Stomach smooth muscle (tissue), 2 donors: ENCODE results near the gene INPP4A.

Experiments
- H3K27ac ChIP-seq: one replicate; pipeline ENCODE4 v1.7.0; 2013; ENCODE audit warnings: mild to moderate bottlenecking, low read length, inconsistent platforms
- H3K27me3 ChIP-seq, 2 donors: one replicate each; pipeline ENCODE4 v1.7.0; 2013; ENCODE audit warnings: low read length in 2 of 2; ENCODE audit not compliant: insufficient read depth in 2 of 2, control insufficient read depth in 1 of 2
- H3K36me3 ChIP-seq, 2 donors: one replicate each; pipeline ENCODE4 v1.7.0; 2013; ENCODE audit warnings: low read length in 2 of 2; ENCODE audit not compliant: control insufficient read depth in 2 of 2, insufficient read depth in 2 of 2
- H3K4me1 ChIP-seq: one replicate; pipeline ENCODE4 v1.7.0; 2013; ENCODE audit warnings: low read length; ENCODE audit not compliant: control insufficient read depth, insufficient read depth
- H3K4me3 ChIP-seq, 2 donors: one replicate each; pipeline ENCODE4 v1.7.0; 2013; ENCODE audit warnings: low read length in 2 of 2
- H3K9ac ChIP-seq, 2 donors: one replicate each; pipeline ENCODE4 v1.7.0; 2013; ENCODE audit warnings: low read length in 2 of 2, mild to moderate bottlenecking in 1 of 2
- H3K9me3 ChIP-seq, 2 donors: one replicate each; pipeline ENCODE4 v1.7.0; 2013; ENCODE audit warnings: low read length in 2 of 2; ENCODE audit not compliant: control insufficient read depth in 2 of 2
- donor health status: healthy.
- donor health status: Pancreatic carcinoma.

INPP4A gene

DNA sequence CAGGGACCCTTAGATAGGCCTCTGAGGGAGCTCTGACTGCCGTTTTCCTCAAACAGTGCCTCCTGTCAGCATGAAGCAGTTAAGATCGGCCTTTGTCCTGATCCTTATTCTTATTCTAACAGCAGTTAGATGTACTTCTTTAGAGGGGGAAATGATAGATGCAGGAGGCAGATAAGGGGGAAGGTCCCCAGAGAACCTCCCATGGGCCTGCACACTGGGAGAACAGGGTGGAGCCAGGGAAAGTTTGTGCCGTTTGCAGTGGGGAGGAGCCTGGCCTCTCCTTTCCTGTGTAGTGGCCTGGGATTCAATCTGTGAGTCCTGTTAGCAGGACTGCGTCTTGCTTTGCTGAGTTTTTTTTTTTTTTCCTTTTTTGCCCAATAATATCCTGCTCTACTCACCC lies 7.9 kb upstream of the INPP4A start:
- Histone ChIP-seq H3K27me3 (no peaks in the 10 kb centered on the region), H3K9me3 (no peaks in the 10 kb centered on the region), H3K27ac (no peak overlapping the region)

GRCh38 chr2:98438190-98439133 lies 6.2 kb upstream of the INPP4A start:
- Histone ChIP-seq H3K27me3 (no peaks in the 10 kb centered on the region), H3K36me3 (no peaks in the 10 kb centered on the region), H3K9ac (no peak overlapping the region), H3K9me3 (no peaks in the 10 kb centered on the region), H3K4me1 (no peaks in the 10 kb centered on the region), H3K4me3 (no peak overlapping the region), H3K27ac (no peak overlapping the region)

More for the DNA sequence above, 7.9 kb upstream of the INPP4A start:
- Histone ChIP-seq H3K36me3 (no peaks in the 10 kb centered on the region), H3K4me3 (no peak overlapping the region), H3K4me1 (no peaks in the 10 kb centered on the region), H3K9ac (no peak overlapping the region)

- Histone ChIP-seq H3K4me1 (peaks cover 19% of the 10 kb centered on the region), H3K9me3 (no peaks in the 10 kb centered on the region), H3K9ac (no peak overlapping the region), H3K36me3 (no peaks in the 10 kb centered on the region), H3K27me3 (no peaks in the 10 kb centered on the region), H3K27ac (no peak overlapping the region), H3K4me3 (no peak overlapping the region)
Measured at GRCh38 chr2:98441706-98442450, 2.8 kb upstream of the INPP4A start.

- no peaks in the 10 kb centered on the region for H3K9me3 ChIP-seq
- no peak overlapping the region for H3K4me3 ChIP-seq
- no peak overlapping the region for H3K9ac ChIP-seq
- H3K4me1 ChIP-seq = peaks cover 19% of the 10 kb centered on the region
- no peaks in the 10 kb centered on the region for H3K36me3 ChIP-seq
- no peaks in the 10 kb centered on the region for H3K27me3 ChIP-seq
- H3K27ac ChIP-seq = no peak overlapping the region
Measured at GRCh38 chr2:98442488-98442887, 2.2 kb upstream of the INPP4A start.

DNA sequence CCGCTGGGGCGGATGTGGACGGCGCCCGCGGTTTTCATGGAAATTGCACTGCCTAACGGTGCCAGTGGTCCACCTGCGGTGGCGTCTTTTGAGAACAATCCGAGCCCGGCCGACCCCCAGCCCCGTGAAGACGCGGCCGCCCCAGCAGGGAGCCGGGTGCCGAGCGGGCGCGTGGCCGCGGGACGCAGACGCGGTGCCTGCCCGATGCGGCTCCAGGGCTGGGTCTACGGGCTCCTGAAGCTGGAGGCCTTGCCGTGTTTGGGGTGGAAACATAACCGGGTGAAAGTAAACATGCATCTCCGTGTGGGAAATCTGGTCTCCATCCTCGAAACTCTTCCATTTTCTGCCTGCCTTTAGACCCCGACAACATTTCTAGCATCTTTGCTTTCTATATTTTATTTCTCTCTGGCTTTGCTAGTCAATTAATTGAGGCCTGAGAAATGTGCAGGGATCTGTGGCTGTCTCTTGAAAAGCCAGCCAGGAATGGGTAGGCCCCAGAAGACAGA lies 572 bp downstream of the INPP4A start:
- Histone ChIP-seq H3K4me3 (peak overlapping the region; percentile 68 to 85), H3K27me3 (no peaks in the 10 kb centered on the region), H3K27ac (peak overlapping the region; percentile 58), H3K9ac (peak overlapping the region; percentile 78 to 81), H3K9me3 (no peaks in the 10 kb centered on the region), H3K4me1 (peaks cover 19% of the 10 kb centered on the region), H3K36me3 (no peaks in the 10 kb centered on the region)

GRCh38 chr2:98445683-98446581 lies 1.3 kb downstream of the INPP4A start:
- Histone ChIP-seq H3K4me3 (peak overlapping the region; percentile 68 to 85), H3K27me3 (no peaks in the 10 kb centered on the region), H3K9me3 (no peaks in the 10 kb centered on the region), H3K4me1 (peaks cover 20% of the 10 kb centered on the region), H3K27ac (peak overlapping the region; percentile 58), H3K9ac (peak overlapping the region; percentile 78 to 81), H3K36me3 (no peaks in the 10 kb centered on the region)

DNA sequence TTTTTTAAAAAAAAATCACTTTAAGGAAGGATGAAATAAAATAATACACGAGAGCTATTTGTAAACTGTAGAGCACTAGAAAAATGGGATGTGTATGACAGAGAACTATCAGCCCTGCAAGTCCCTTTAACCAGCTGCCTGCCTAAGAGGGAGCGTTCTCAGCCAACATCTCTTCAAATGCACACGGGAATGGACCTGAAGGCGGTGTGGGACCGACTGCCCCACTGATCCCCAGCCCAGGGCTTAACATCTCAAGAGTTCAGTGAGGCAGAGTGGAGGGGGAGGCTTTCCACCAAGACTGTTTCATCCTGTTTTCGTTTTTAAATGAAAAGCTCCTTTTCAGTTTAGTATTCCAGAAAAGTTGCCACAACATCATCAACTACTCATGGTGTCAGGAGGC lies 2.2 kb downstream of the INPP4A start:
- Histone ChIP-seq H3K9ac (peak overlapping the region in 1 of 2 donors; percentile 19), H3K4me3 (no peak overlapping the region), H3K27ac (no peak overlapping the region), H3K4me1 (peaks cover 23% of the 10 kb centered on the region), H3K9me3 (no peaks in the 10 kb centered on the region), H3K36me3 (no peaks in the 10 kb centered on the region), H3K27me3 (no peaks in the 10 kb centered on the region)

DNA sequence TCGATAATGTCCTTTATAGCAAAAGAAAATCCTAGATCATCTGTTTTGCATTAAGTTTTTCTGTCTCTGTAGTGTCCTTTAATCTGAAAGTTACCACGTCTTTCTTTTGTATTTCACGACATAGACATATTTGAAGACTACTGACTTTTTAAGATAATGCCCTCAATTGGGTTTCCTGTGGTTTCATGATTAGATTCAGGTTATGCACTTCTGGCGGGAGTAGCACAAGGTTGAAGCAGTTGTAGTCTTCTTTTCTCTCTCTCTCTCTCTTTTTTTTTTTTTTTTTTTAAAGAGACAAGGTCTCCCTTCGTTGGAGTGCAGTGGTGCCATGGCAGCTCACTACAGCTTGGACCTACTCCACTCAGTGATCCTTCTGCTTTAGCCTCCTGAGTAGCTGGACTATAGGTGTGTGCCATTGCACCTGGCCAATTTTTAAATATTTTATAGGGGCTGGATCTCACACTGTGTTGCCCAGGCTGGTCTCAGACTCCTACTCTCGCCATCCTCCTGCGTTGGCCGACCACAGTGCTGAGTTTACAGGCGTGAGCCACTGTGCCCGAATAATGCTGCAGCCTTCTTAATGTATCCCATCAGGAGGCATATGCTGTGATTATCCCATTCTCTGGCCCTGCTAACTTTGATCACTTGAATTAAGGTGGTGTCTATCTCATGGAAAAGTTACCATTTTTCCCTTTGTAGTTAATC lies 3.9 kb downstream of the INPP4A start:
- Histone ChIP-seq H3K4me1 (peaks cover 39% of the 10 kb centered on the region), H3K27me3 (no peaks in the 10 kb centered on the region), H3K27ac (no peak overlapping the region), H3K36me3 (no peaks in the 10 kb centered on the region), H3K4me3 (no peak overlapping the region), H3K9me3 (no peaks in the 10 kb centered on the region), H3K9ac (no peak overlapping the region)

DNA sequence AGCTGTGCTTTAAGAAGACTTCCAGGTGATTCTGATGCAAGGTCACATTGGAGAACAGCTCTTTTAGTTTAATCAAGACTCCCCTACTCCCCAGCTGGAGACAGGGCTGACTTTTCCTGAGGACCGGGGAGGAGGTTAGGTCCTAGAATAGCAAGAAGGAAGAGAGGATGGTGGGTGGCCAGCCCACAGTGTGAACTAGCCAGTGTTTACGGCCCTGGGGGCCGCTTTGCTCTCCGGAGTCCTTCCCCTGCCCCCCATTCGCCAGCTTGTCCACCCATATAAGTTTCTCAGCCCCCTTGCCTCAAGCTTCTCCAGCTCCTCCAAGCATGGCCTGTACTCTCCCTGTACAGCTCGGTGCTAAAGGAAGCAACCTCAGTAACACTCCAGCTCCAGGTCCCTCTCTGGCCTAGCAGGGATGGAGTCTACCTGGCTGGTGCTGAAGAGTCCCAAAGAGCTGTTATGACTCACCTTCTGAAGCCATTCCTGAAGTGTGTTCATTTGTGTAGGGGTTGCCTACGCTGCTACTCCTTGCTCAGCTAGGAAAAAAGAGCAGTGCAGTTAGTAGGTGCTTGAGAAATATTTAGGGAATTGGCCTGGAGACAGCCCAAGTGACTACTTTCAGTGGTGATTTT lies 7.9 kb downstream of the INPP4A start:
- H3K36me3 ChIP-seq = no peaks in the 10 kb centered on the region
- H3K4me1 ChIP-seq = peaks cover 46% of the 10 kb centered on the region
- no peaks in the 10 kb centered on the region for H3K27me3 ChIP-seq
- H3K4me3 ChIP-seq = no peak overlapping the region
- H3K9me3 ChIP-seq = no peaks in the 10 kb centered on the region
- no peak overlapping the region for H3K9ac ChIP-seq
- no peak overlapping the region for H3K27ac ChIP-seq
